Measurements from ENCODE around the gene RASGRP3.
A peak's percentile ranks its signal among the peaks of the same experiment; 100 is the strongest.

Gene RASGRP3

GRCh38 chr2:33496726-33497125 lies 20.3 kb downstream of the RASGRP3 start:
- Histone ChIP-seq H2BK120ac (ENCODE audit: low read depth, low read length) (no peak overlapping the region), H3K23ac (ENCODE audit: low read length in 2 of 2) (no peak overlapping the region), H3K27ac (ENCODE audit: low read length, poor library complexity, severe bottlenecking) (no peak overlapping the region), H3K14ac (ENCODE audit: low read length in 2 of 2) (no peak overlapping the region), H3K4me1 (ENCODE audit: control insufficient read depth, insufficient read depth, low read depth, low read length) (peaks cover 4% of the 10 kb centered on the region), H3K27me3 (ENCODE audit: control insufficient read depth in 1 of 2, insufficient read depth in 1 of 2, low read length in 2 of 2) (no peaks in the 10 kb centered on the region), H2AK5ac (ENCODE audit: low read length, severe bottlenecking) (no peak overlapping the region), H3K9me3 (ENCODE audit: control insufficient read depth, low read length) (no peaks in the 10 kb centered on the region), H3K4ac (ENCODE audit: low read depth in 1 of 2, low read length in 2 of 2) (no peak overlapping the region), H3K79me1 (replicated peaks; ENCODE audit: low read length, poor library complexity, severe bottlenecking) (no peaks in the 10 kb centered on the region), H4K8ac (ENCODE audit: low read length) (no peak overlapping the region), H2BK12ac (ENCODE audit: low read length in 2 of 2) (no peak overlapping the region), H2BK5ac (ENCODE audit: low read depth, low read length, poor library complexity, severe bottlenecking) (no peak overlapping the region), H2AFZ (ENCODE audit: low read depth, low read length) (no peak overlapping the region), H3K36me3 (ENCODE audit: control insufficient read depth in 1 of 2, insufficient read depth in 2 of 2, low read depth in 1 of 2, low read length in 2 of 2) (no peaks in the 10 kb centered on the region), H3K4me3 (ENCODE audit: insufficient read depth in 1 of 2, low read depth in 1 of 2, low read length in 2 of 2) (no peak overlapping the region), H4K91ac (ENCODE audit: low read length) (no peak overlapping the region), H2BK15ac (ENCODE audit: low read depth, poor library complexity, severe bottlenecking) (no peak overlapping the region), H3K18ac (ENCODE audit: low read depth in 1 of 2, low read length in 2 of 2) (no peak overlapping the region), H3K4me2 (ENCODE audit: low read length, poor library complexity, severe bottlenecking) (no peak overlapping the region), H3K9ac (ENCODE audit: low read length) (no peak overlapping the region)
- DNase-seq, result peak; percentile 70
- whole genome bisulfite sequencing, result no CpG with 5 or more reads among the region's 2 CpGs

- no peak overlapping the region for H3K27ac ChIP-seq (ENCODE audit: low read length, poor library complexity, severe bottlenecking)
- no peak overlapping the region for H3K4me2 ChIP-seq (ENCODE audit: low read length, poor library complexity, severe bottlenecking)
- no peaks in the 10 kb centered on the region for H3K27me3 ChIP-seq (ENCODE audit: control insufficient read depth in 1 of 2, insufficient read depth in 1 of 2, low read length in 2 of 2)
- no peak overlapping the region for H3K4ac ChIP-seq (ENCODE audit: low read depth in 1 of 2, low read length in 2 of 2)
- no peak overlapping the region for H4K91ac ChIP-seq (ENCODE audit: low read length)
- H2BK12ac ChIP-seq (ENCODE audit: low read length in 2 of 2), result no peak overlapping the region
- H3K79me1 ChIP-seq (replicated peaks; ENCODE audit: low read length, poor library complexity, severe bottlenecking), result no peaks in the 10 kb centered on the region
- H4K8ac ChIP-seq (ENCODE audit: low read length), result no peak overlapping the region
- no peak overlapping the region for H2AK5ac ChIP-seq (ENCODE audit: low read length, severe bottlenecking)
- H2BK15ac ChIP-seq (ENCODE audit: low read depth, poor library complexity, severe bottlenecking), result no peak overlapping the region
- H3K9me3 ChIP-seq (ENCODE audit: control insufficient read depth, low read length), result no peaks in the 10 kb centered on the region
- no peak overlapping the region for H3K23ac ChIP-seq (ENCODE audit: low read length in 2 of 2)
- no peak overlapping the region for H3K18ac ChIP-seq (ENCODE audit: low read depth in 1 of 2, low read length in 2 of 2)
- no peak overlapping the region for H3K14ac ChIP-seq (ENCODE audit: low read length in 2 of 2)
- no peak overlapping the region for H2BK120ac ChIP-seq (ENCODE audit: low read depth, low read length)
- H2AFZ ChIP-seq (ENCODE audit: low read depth, low read length), result no peak overlapping the region
- peaks cover 4% of the 10 kb centered on the region for H3K4me1 ChIP-seq (ENCODE audit: control insufficient read depth, insufficient read depth, low read depth, low read length)
- no peak overlapping the region for H2BK5ac ChIP-seq (ENCODE audit: low read depth, low read length, poor library complexity, severe bottlenecking)
- H3K9ac ChIP-seq (ENCODE audit: low read length), result no peak overlapping the region
- no peaks in the 10 kb centered on the region for H3K36me3 ChIP-seq (ENCODE audit: control insufficient read depth in 1 of 2, insufficient read depth in 2 of 2, low read depth in 1 of 2, low read length in 2 of 2)
- peak; percentile 79 for DNase-seq
- H3K4me3 ChIP-seq (ENCODE audit: insufficient read depth in 1 of 2, low read depth in 1 of 2, low read length in 2 of 2), result no peak overlapping the region
Observed at GRCh38 chr2:33497221-33497650, 20.8 kb downstream of the RASGRP3 start.

GRCh38 chr2:33498291-33498956 lies 22.0 kb downstream of the RASGRP3 start:
- no peak overlapping the region for H3K9ac ChIP-seq (ENCODE audit: low read length)
- WGBS, result 73% methylated on average over 4 of the region's 5 CpGs
- H3K9me3 ChIP-seq (ENCODE audit: control insufficient read depth, low read length), result no peaks in the 10 kb centered on the region
- H2BK120ac ChIP-seq (ENCODE audit: low read depth, low read length), result no peak overlapping the region
- peak overlapping the region in 1 of 2 experiments; percentile 69 for H3K18ac ChIP-seq (ENCODE audit: low read depth in 1 of 2, low read length in 2 of 2)
- no peak overlapping the region for H2AFZ ChIP-seq (ENCODE audit: low read depth, low read length)
- peaks cover 4% of the 10 kb centered on the region for H3K4me1 ChIP-seq (ENCODE audit: control insufficient read depth, insufficient read depth, low read depth, low read length)
- H2BK5ac ChIP-seq (ENCODE audit: low read depth, low read length, poor library complexity, severe bottlenecking), result no peak overlapping the region
- no peak overlapping the region for H4K8ac ChIP-seq (ENCODE audit: low read length)
- H3K4me2 ChIP-seq (ENCODE audit: low read length, poor library complexity, severe bottlenecking), result no peak overlapping the region
- H2BK12ac ChIP-seq (ENCODE audit: low read length in 2 of 2), result peak overlapping the region in 1 of 2 experiments; percentile 26
- no peak overlapping the region for H4K91ac ChIP-seq (ENCODE audit: low read length)
- H3K27ac ChIP-seq (ENCODE audit: low read length, poor library complexity, severe bottlenecking), result no peak overlapping the region
- H3K36me3 ChIP-seq (ENCODE audit: control insufficient read depth in 1 of 2, insufficient read depth in 2 of 2, low read depth in 1 of 2, low read length in 2 of 2), result no peaks in the 10 kb centered on the region
- no peak overlapping the region for H2AK5ac ChIP-seq (ENCODE audit: low read length, severe bottlenecking)
- H3K4ac ChIP-seq (ENCODE audit: low read depth in 1 of 2, low read length in 2 of 2), result peak overlapping the region in 1 of 2 experiments; percentile 1
- H3K27me3 ChIP-seq (ENCODE audit: control insufficient read depth in 1 of 2, insufficient read depth in 1 of 2, low read length in 2 of 2), result no peaks in the 10 kb centered on the region
- H3K79me1 ChIP-seq (replicated peaks; ENCODE audit: low read length, poor library complexity, severe bottlenecking), result no peaks in the 10 kb centered on the region
- DNase-seq, result peak; percentile 43
- H3K14ac ChIP-seq (ENCODE audit: low read length in 2 of 2), result peak overlapping the region in 1 of 2 experiments; percentile 67
- H3K23ac ChIP-seq (ENCODE audit: low read length in 2 of 2), result no peak overlapping the region
- no peak overlapping the region for H2BK15ac ChIP-seq (ENCODE audit: low read depth, poor library complexity, severe bottlenecking)
- no peak overlapping the region for H3K4me3 ChIP-seq (ENCODE audit: insufficient read depth in 1 of 2, low read depth in 1 of 2, low read length in 2 of 2)

GRCh38 chr2:33500177-33500576 lies 23.7 kb downstream of the RASGRP3 start:
- WGBS, result 98% methylated on average over 5 of the region's 5 CpGs
- H4K8ac ChIP-seq (ENCODE audit: low read length), result no peak overlapping the region
- H2BK5ac ChIP-seq (ENCODE audit: low read depth, low read length, poor library complexity, severe bottlenecking), result no peak overlapping the region
- no peaks in the 10 kb centered on the region for H3K36me3 ChIP-seq (ENCODE audit: control insufficient read depth in 1 of 2, insufficient read depth in 2 of 2, low read depth in 1 of 2, low read length in 2 of 2)
- no peak overlapping the region for H3K4ac ChIP-seq (ENCODE audit: low read depth in 1 of 2, low read length in 2 of 2)
- H2AK5ac ChIP-seq (ENCODE audit: low read length, severe bottlenecking), result no peak overlapping the region
- H3K4me2 ChIP-seq (ENCODE audit: low read length, poor library complexity, severe bottlenecking), result no peak overlapping the region
- H3K9ac ChIP-seq (ENCODE audit: low read length), result no peak overlapping the region
- no peak overlapping the region for H4K91ac ChIP-seq (ENCODE audit: low read length)
- no peak overlapping the region for H2AFZ ChIP-seq (ENCODE audit: low read depth, low read length)
- H3K23ac ChIP-seq (ENCODE audit: low read length in 2 of 2), result no peak overlapping the region
- no peak overlapping the region for H3K14ac ChIP-seq (ENCODE audit: low read length in 2 of 2)
- H2BK120ac ChIP-seq (ENCODE audit: low read depth, low read length), result no peak overlapping the region
- H3K27me3 ChIP-seq (ENCODE audit: control insufficient read depth in 1 of 2, insufficient read depth in 1 of 2, low read length in 2 of 2), result no peaks in the 10 kb centered on the region
- H3K4me1 ChIP-seq (ENCODE audit: control insufficient read depth, insufficient read depth, low read depth, low read length), result peaks cover 3% of the 10 kb centered on the region
- DNase-seq, result no peak
- no peak overlapping the region for H3K18ac ChIP-seq (ENCODE audit: low read depth in 1 of 2, low read length in 2 of 2)
- no peak overlapping the region for H2BK15ac ChIP-seq (ENCODE audit: low read depth, poor library complexity, severe bottlenecking)
- H3K79me1 ChIP-seq (replicated peaks; ENCODE audit: low read length, poor library complexity, severe bottlenecking), result no peaks in the 10 kb centered on the region
- H3K9me3 ChIP-seq (ENCODE audit: control insufficient read depth, low read length), result no peaks in the 10 kb centered on the region
- H3K27ac ChIP-seq (ENCODE audit: low read length, poor library complexity, severe bottlenecking), result no peak overlapping the region
- no peak overlapping the region for H2BK12ac ChIP-seq (ENCODE audit: low read length in 2 of 2)
- no peak overlapping the region for H3K4me3 ChIP-seq (ENCODE audit: insufficient read depth in 1 of 2, low read depth in 1 of 2, low read length in 2 of 2)
